NCI-H2196 treated with DMSO at 0.1 percent for 48 hours (cell line): ENCODE data around the gene IRS1.

ENCODE experiments used
- DNase-seq: peaks from one replicate; lab custom pipeline; 2025; ENCODE audit not compliant: unreplicated experiment; lab: John Stamatoyannopoulos, UW

Gene IRS1

GRCh38 chr2:226791487-226792081, 8.0 kb downstream of the IRS1 start:
- peak; percentile 83 for DNase-seq

- DNase-seq = peak; percentile 63
Measured at GRCh38 chr2:226791056-226791486, 8.5 kb downstream of the IRS1 start.

- no peak for DNase-seq
Measured at GRCh38 chr2:226790431-226790830, 9.2 kb downstream of the IRS1 start.

- DNase-seq = no peak
Measured at GRCh38 chr2:226790011-226790410, 9.6 kb downstream of the IRS1 start.

GRCh38 chr2:226788881-226789490, 10.6 kb downstream of the IRS1 start:
- DNase-seq = no peak

- no peak for DNase-seq
Measured at GRCh38 chr2:226788064-226788463, 11.6 kb downstream of the IRS1 start.

GRCh38 chr2:226783885-226784284, 15.7 kb downstream of the IRS1 start:
- DNase-seq = no peak

GRCh38 chr2:226782092-226782713, 17.4 kb downstream of the IRS1 start:
- no peak for DNase-seq

- no peak for DNase-seq
Measured at GRCh38 chr2:226780431-226780830, 19.2 kb downstream of the IRS1 start.

GRCh38 chr2:226777611-226778010, 22.0 kb downstream of the IRS1 start:
- no peak for DNase-seq

- no peak for DNase-seq
Measured at GRCh38 chr2:226776104-226776503, 23.5 kb downstream of the IRS1 start.

- no peak for DNase-seq
Measured at GRCh38 chr2:226775032-226775509, 24.5 kb downstream of the IRS1 start.

- no peak for DNase-seq
Measured at GRCh38 chr2:226773291-226773690, 26.3 kb downstream of the IRS1 start.

- DNase-seq = no peak
Measured at GRCh38 chr2:226772389-226773179, 27.0 kb downstream of the IRS1 start.

GRCh38 chr2:226771067-226771466, 28.6 kb downstream of the IRS1 start:
- no peak for DNase-seq

GRCh38 chr2:226767056-226767813, 32.4 kb downstream of the IRS1 start:
- no peak for DNase-seq

- DNase-seq = no peak
Measured at GRCh38 chr2:226766352-226767055, 33.1 kb downstream of the IRS1 start.

GRCh38 chr2:226763320-226763719, 36.3 kb downstream of the IRS1 start:
- no peak for DNase-seq

- no peak for DNase-seq
Measured at GRCh38 chr2:226761195-226761583, 38.4 kb downstream of the IRS1 start.
